ENCODE data around the gene CCDC188. TPM values are rescaled to one million over a fixed set of nuclear protein-coding genes. Genes with fewer than 3 reads are reported as not detected.

Gene CCDC188
- total and polyA plus RNA-seq, 2 of the 8 experiments (the other 6 are each of a cell fraction or from before 2014, with no cell fraction given) = not detected

- H3K79me2 ChIP-seq (ENCODE audit: control insufficient read depth in 1 of 2, insufficient read depth in 2 of 2, low read length in 2 of 2) = no peaks in the 10 kb centered on the region
- no peak overlapping the region for H4K91ac ChIP-seq (replicated peaks; ENCODE audit: insufficient read length, low read length)
- no peak overlapping the region for H3K27ac ChIP-seq (ENCODE audit: low read depth, low read length)
- H3K9ac ChIP-seq (replicated peaks in 1 of 4; ENCODE audit: extremely low read depth in 1 of 4, low read depth in 3 of 4, low read length in 3 of 4) = no peak overlapping the region
- WGBS, 2 experiments (ENCODE audit: extremely low coverage in 1 of 2, insufficient coverage in 1 of 2, insufficient read length in 1 of 2, insufficient replicate concordance in 2 of 2, low coverage in 1 of 2, low lambda C conversion rate in 2 of 2, missing lambda C conversion rate in 1 of 2) = 72% methylated on average over 14 of the region's 15 CpGs; no CpG with 5 or more reads in 1 of the 2 experiments
- H3K4ac ChIP-seq (replicated peaks; ENCODE audit: insufficient read length, low read depth, low read length) = no peak overlapping the region
- no peak overlapping the region for H3K4me3 ChIP-seq (ENCODE audit: extremely low read depth in 1 of 4, insufficient read depth in 2 of 4, low read depth in 3 of 4, low read length in 4 of 4)
- no peak overlapping the region for H3K14ac ChIP-seq (ENCODE audit: insufficient read length)
- no peak overlapping the region for H2BK120ac ChIP-seq (replicated peaks; ENCODE audit: low read depth, low read length)
- 0 out of 2 replicates have a peak overlapping the region, but pooled peaks have one; percentile 30 for H2BK5ac ChIP-seq (ENCODE audit: low read depth, low read length)
- H3K56ac ChIP-seq (replicated peaks; ENCODE audit: insufficient read length, low read depth, low read length) = no peak overlapping the region
- POLR2A ChIA-PET (ENCODE audit: partially characterized antibody) = interaction anchor here (1.4 to 1.7 kb wide), 2 partner anchors 8 to 11 kb away, joined by 3 to 5 read pairs; no protein-coding TSS in a partner anchor
- TF ChIP-seq CTCF (IDR thresholded peaks at IDR 0.05; ENCODE audit: control extremely low read depth in 1 of 3, insufficient read depth in 1 of 3, low read depth in 1 of 3, low read length in 3 of 3) (peak; percentile 1 to 15 (median 11); a peak in 3 of 4 replicates), SIX5 (IDR thresholded peaks at IDR 0.05; ENCODE audit: low read depth, low read length) (no peak)
- H3K23me2 ChIP-seq (ENCODE audit: low read depth, low read length) = peaks cover 6% of the 10 kb centered on the region; the same call in 1 of the 2 replicates
- H3K36me3 ChIP-seq (ENCODE audit: control insufficient read depth in 2 of 4, insufficient read depth in 4 of 4, low read length in 3 of 4) = no peaks in the 10 kb centered on the region
- H2BK12ac ChIP-seq (ENCODE audit: low read depth, low read length) = no peak overlapping the region
- no peaks in the 10 kb centered on the region for H4K20me1 ChIP-seq (replicated peaks in 1 of 2; ENCODE audit: control insufficient read depth in 1 of 2, insufficient read depth in 2 of 2, low read length in 2 of 2)
- H2BK15ac ChIP-seq (ENCODE audit: low read length) = no peak overlapping the region
- no peaks in the 10 kb centered on the region for H3K27me3 ChIP-seq (replicated peaks in 1 of 4; ENCODE audit: control insufficient read depth in 3 of 4, extremely low read depth in 1 of 4, insufficient read depth in 3 of 4, low read length in 3 of 4)
- DNase-seq (ENCODE audit: low read depth in 1 of 2, low spot score in 2 of 2) (no peak), FAIRE-seq (no peak)
- no peak overlapping the region for H2BK20ac ChIP-seq (ENCODE audit: low read length)
- no peak overlapping the region for H3K23ac ChIP-seq (ENCODE audit: insufficient read length)
- H3K79me1 ChIP-seq (ENCODE audit: low read depth, low read length) = no peaks in the 10 kb centered on the region
- no peaks in the 10 kb centered on the region for H3K9me3 ChIP-seq (ENCODE audit: insufficient read depth in 2 of 2, low read depth in 1 of 2, low read length in 1 of 2)
- H2AK5ac ChIP-seq (ENCODE audit: low read depth, low read length) = no peak overlapping the region
- no peak overlapping the region for H4K5ac ChIP-seq (ENCODE audit: insufficient read length, low read depth, low read length)
- H2AFZ ChIP-seq (ENCODE audit: low read length) = no peak overlapping the region
- no peak overlapping the region; the same call in 1 of the 2 replicates for H3K18ac ChIP-seq (ENCODE audit: extremely low read depth, low read length)
- no peak overlapping the region for H3K4me2 ChIP-seq (ENCODE audit: insufficient read depth in 1 of 2, low read depth in 2 of 2, low read length in 2 of 2)
- CTCF ChIA-PET (ENCODE audit: partially characterized antibody) = interaction anchor here (0.9 to 6.8 kb wide), 13 partner anchors 8 to 89 kb away, joined by 3 to 43 read pairs (median 6); no protein-coding TSS in a partner anchor
- H3K4me1 ChIP-seq (replicated peaks in 1 of 4; ENCODE audit: control insufficient read depth in 3 of 4, insufficient read depth in 4 of 4, low read length in 3 of 4) = no peaks in the 10 kb centered on the region
- peak overlapping the region; percentile 87; the same call in 1 of the 2 replicates for H4K8ac ChIP-seq (ENCODE audit: extremely low read depth, insufficient read depth, low read length)
These were observed 44.1 kb upstream of the CCDC188 start for GRCh38 chr22:20194681-20195593.
